H1 (cell line): ENCODE measurements around the gene RABEP1. TPM values are rescaled to one million over a fixed set of nuclear protein-coding genes. Genes with fewer than 3 reads are reported as not detected.

Experiments
- E2F6 ChIP-seq: IDR thresholded peaks from 2 replicates; pipeline ENCODE4 v1.6.1; 2012; ENCODE audit warnings: inconsistent platforms
- RBBP5 ChIP-seq: IDR thresholded peaks from 2 replicates; pipeline ENCODE4 v1.7.1; 2012; ENCODE audit warnings: low read depth, mild to moderate bottlenecking, inconsistent platforms, low read length, moderate library complexity, borderline replicate concordance
- SP1 ChIP-seq: IDR thresholded peaks from 2 replicates; pipeline ENCODE4 v1.6.1; 2011; ENCODE audit warnings: low read depth, low read length
- SRF ChIP-seq: IDR thresholded peaks from 2 replicates; pipeline ENCODE4 v1.6.1; 2011; ENCODE audit warnings: mild to moderate bottlenecking, low read depth, low read length, moderate library complexity
- polyA plus RNA-seq, 7 experiments: library from polyadenylated mRNA; depleted of rRNA in 3 of 7; stranded (reverse) in 5 of 7; unstranded in 2 of 7; fragments of >200 nt in 5 of 7; fragments of 200-250 nt in 2 of 7; gene quantifications; 1 replicate in 5 of 7; 2 replicates in 1 of 7; 4 replicates in 1 of 7; pipeline versions ENCODE4 v1.2.1 to v1.2.3, GENCODE V29; 2011 to 2013; ENCODE audit warnings: missing spikeins in 2 of 7, mixed read lengths in 2 of 7
- total RNA-seq: library from RNA; stranded (reverse); fragmentation: NEBNext Ultra II Directional; extraction: Animal tissue kit (Norgen Biotek cat#: 25700); gene quantifications from 2 replicates; pipeline ENCODE4 v1.2.1, GENCODE V29; 2021

RABEP1 gene
- total and polyA plus RNA-seq, 2 of the 8 experiments (the other 6 are each of a cell fraction or from before 2014, with no cell fraction given) = 8.5 to 52.3 TPM

GRCh38 chr17:5234645-5235576 is 47.2 kb upstream of the RABEP1 start, which contains the start of gene SCIMP (continued):
- TF ChIP-seq SRF (no peak), RBBP5 (no peak), SP1 (no peak), E2F6 (no peak)
